GM19438 (cell line): ENCODE measurements around the gene CELA2A.

Experiments used
- ATAC-seq: cut with Tn5 transposase; IDR thresholded peaks from one replicate; pipeline ENCODE4 v1.9.1; 2021; ENCODE audit warnings: low read depth; ENCODE audit not compliant: unreplicated experiment

The CELA2A gene

DNA sequence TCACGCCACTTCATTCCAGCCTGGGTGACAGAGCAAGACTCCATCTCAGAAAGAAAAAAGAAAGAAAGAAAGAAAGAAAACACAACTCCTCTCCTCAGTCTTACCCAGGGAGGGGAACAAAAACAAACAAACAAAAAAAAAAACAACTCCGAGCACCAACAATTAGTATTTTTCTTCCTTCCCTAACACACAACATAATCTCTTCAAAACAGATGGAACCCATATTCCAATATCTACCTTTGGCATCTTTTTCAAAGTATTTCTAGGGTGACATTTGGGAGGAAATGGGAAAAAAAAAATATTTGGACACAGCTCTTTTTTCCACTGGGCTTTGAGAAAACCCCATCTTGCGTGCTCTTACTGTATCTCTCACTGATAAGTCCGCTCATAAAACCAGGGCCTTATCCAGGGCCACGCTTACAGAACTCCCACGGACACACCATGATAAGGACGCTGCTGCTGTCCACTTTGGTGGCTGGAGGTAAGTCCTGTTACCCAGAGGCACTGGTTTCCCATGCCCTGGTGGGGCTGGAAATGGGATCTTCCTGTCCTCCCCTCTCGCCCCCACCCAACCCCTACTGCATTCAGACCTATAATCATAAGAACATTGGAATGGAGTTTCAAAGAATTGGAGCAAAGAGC lies at the start of gene CELA2A:
CELA2A (plus strand) TSS at position 420 of the 642 bp plus-strand sequence; CDS start at position 442, 22 bp downstream.
- ATAC-seq = no peak

- ATAC-seq = no peak
Measured at GRCh38 chr1:15407580-15407979, 49.0 kb upstream of the CELA2A start.

DNA sequence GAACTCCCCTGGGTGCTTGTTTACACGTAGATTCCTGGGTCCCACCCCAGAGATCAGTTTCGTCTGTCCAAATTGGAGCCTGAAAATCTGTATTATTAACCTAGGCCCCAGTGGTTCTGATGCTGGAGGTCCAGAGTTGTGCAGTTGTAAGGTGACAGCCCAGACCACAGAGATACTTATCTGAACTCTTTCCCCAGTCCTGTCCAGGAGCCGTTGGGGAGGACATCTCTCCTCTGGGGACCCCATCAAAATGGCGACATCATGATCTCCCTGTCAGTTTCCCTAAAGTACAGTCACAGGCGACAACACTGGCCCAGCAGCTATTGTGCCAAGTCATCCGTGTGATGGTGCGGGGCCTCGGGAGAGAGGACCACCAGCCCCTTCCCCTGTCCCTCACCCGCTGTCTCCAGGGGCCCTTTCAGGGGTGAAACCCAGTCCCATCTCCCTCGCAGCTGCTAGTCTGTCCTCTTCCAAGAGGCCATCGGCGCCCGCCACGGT lies 47.6 kb upstream of the CELA2A start:
- ATAC-seq = no peak

DNA sequence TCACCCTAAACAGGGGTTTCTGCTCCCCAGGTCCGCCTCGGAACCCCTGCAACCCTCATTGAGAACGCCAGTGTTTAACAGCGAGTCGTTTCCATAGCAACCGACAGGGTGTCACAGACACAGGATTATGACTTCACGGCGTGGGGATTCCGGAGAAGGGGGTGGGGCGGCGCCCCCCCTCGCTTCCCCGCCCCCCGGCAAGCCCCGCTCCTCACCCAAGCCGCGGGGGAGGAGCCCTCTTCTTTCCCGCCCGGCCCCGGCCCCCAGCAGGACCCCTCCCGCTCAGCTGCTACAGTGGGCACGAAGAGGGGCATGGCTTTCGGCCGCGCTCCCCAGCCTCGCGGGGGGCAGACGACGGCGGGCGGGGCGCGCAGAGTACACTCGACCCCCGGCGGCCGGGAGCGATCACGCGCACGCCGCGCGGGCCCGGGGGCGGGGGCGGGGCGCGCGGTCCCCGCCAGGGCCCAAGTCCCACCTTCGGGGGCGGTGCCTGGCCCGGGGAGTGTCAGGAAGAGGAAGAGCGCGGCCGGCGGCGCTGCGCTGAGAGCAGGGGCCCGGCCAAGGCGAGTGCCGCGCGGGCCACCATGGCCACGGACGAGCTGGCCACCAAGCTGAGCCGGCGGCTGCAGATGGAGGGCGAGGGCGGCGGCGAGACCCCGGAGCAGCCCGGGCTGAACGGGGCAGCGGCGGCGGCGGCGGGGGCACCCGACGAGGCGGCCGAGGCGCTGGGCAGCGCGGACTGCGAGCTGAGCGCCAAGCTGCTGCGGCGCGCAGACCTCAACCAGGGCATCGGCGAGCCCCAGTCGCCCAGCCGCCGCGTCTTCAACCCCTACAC lies 46.9 kb upstream of the CELA2A start, which contains the start of gene EFHD2:
EFHD2 (plus strand) TSS at position 501 of the 835 bp plus-strand sequence; CDS start at position 585, 84 bp downstream.
- peak; percentile 77 for ATAC-seq

DNA sequence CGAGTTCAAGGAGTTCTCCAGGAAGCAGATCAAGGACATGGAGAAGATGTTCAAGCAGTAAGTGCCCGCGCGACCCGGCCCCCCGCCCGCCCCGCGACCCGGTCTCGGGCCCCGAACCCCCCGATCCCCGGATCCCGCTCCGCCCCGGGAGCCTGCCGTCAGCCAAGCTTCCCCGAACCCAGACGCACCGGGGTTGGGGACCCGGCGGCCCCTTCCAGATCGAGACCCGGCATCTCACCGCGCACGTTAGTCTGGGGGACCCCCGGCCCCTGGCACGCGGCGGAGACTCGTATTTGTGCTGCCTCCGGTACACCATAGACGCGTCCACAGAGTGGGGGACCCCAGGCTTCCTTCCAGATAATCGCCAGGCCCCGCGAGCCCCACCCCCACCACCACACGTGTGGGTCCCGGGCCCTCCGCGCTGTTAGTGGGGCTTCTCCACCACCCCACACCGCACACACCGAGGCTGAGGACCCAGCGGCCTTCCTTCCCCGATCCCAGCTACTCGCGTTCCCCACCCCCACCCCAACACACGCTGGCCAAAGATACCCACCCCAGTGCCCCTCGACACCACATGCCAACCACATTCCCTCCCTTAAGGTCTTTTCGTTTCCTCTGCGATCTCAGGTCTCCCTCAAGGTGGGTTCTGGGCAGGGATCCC lies 46.2 kb upstream of the CELA2A start:
- ATAC-seq = no peak

GRCh38 chr1:15410884-15411245 lies 45.7 kb upstream of the CELA2A start:
- no peak for ATAC-seq

GRCh38 chr1:15411593-15412137 lies 44.9 kb upstream of the CELA2A start:
- ATAC-seq = peak; percentile 53

GRCh38 chr1:15412175-15412800 lies 44.2 kb upstream of the CELA2A start:
- no peak for ATAC-seq

GRCh38 chr1:15412843-15413242 lies 43.7 kb upstream of the CELA2A start:
- no peak for ATAC-seq

GRCh38 chr1:15413563-15414444 lies 42.7 kb upstream of the CELA2A start:
- ATAC-seq = no peak

- no peak for ATAC-seq
Measured at GRCh38 chr1:15414445-15414983, 42.0 kb upstream of the CELA2A start.

DNA sequence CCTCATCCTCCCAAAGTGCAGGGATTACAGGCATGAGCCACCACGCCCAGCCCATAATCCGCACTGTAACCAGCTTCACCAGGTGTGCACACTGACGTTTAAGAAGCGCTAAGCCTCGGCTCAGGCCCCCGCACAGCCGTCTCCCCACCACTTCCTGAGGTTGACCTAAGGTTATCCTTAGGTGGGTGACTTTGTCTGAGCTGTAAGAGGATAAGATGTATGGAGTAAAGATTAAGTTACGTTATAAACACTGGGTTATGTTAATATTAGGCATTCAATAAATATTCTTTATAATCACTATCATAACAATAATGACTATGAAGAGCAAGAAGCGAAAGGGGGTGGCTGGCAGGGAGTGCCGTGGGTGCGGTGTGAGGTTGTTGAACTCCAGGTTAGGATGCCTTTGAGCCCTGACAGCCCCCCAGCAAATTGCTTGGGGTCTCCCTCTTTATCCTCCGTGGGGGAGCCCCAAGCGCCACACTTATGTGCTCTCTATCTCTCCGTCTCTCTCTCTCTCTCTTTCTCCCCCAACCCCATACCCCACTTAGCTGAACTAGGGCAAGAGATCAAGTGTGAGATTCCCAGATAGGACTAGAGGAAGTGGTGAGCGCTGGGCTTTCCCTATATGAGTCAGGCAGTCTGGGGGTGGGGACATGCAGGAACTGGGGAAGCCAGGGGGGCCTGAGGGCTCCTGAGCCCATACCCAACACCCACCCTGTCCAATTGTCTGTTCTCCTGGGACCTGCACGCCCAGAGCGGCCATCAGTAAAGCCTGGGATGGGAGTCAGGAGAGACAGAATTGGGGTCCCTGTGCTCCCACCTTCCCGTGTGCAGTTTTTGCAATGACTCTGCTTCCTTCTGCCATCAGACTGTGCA lies 39.2 kb upstream of the CELA2A start:
- ATAC-seq = peak; percentile 66

- ATAC-seq = no peak
Measured at GRCh38 chr1:15418806-15419515, 37.6 kb upstream of the CELA2A start.

GRCh38 chr1:15420853-15421465 lies 35.6 kb upstream of the CELA2A start:
- ATAC-seq = no peak

GRCh38 chr1:15422871-15423270 lies 33.7 kb upstream of the CELA2A start:
- ATAC-seq = no peak

DNA sequence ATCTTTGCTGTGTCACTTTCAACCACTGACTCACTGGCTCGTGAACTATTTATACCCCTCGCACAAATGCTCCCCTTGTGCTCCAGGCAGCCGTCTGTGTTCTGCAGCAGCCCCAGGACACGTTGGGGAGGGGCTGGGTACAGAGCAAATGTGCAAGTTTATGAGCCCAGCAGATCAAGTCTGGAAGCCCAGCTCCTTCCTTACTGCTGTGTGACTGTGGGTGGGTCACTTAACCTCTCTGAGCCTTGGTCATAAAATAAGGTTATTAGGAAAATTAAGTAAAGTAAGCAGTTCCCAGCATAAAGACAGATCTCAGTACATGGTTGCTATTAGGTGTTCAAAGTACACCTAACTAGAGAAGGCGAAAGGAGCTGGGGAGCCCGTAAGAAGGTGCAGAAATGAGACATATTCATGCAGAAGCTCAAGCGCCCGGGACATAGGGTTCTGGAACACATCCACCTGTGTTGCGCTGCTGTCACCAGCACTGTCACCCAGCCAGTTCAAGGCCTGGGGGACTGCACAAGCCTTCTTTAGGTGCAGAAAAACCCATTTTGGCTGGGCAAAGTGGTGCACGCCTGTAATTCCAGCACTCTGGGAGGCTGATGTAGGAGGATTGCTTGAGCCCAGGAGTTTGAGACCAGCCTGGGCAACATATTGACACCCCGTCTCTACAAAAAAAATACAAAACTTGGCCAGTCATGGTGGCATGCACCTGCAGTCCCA lies 33.0 kb upstream of the CELA2A start:
- ATAC-seq = no peak
